RCC 7860 (cell line): ENCODE measurements around the gene ITPR2.
A peak's percentile ranks its signal among the peaks of the same experiment; 100 is the strongest.

Experiments used
- DNase-seq: peaks from one replicate; pipeline ENCODE4 v3.0.0-alpha.2; 2015; ENCODE audit warnings: low spot score
- FAIRE-seq: peaks from 2 replicates; lab custom pipeline; 2012; peaks lifted over from hg19 to GRCh38; lab: Jason Lieb, UNC

Gene ITPR2

DNA sequence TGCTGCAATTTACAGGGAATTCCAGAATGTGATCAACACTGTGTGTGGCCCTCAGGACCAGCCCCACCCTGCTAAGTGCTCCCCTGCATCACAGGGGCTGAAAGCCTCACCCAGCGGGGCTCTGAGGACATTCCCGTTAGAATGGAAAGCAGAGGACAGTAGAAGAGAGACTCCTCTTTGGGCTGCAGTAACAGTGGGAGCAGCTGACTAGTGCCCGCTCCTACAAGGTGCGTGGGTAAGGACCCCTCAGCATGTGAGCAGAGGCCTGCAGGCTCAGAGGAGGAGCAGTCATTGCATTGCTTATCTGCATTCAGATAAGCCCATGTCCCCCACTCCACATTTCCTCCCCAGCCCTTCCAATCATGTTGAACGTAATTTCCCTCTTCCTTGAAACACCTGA lies 120.1 kb downstream of the ITPR2 start:
- DNase-seq: no peak
- no peak for FAIRE-seq

GRCh38 chr12:26711569-26711968 lies 121.4 kb downstream of the ITPR2 start:
- FAIRE-seq: no peak
- no peak for DNase-seq

GRCh38 chr12:26711072-26711471 lies 121.9 kb downstream of the ITPR2 start:
- FAIRE-seq: no peak

DNA sequence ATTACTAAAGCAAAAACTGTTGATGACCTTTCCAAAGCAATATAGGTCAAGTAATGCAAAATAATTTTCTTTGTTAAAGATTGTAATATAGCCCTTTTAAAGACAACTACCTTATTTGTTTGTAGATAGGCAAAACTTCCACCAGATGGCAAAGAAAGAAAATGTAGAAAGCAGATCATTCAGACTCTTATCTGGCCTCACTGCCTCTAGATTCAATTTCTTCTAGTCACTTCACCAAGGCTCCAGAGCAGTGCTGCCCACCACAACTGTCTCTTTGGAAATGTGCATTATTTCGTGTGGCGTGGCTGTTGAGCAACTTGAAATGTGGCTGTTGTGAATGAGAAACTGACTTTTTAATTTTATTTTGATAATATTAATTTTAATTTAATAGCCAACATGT lies 127.1 kb downstream of the ITPR2 start:
- FAIRE-seq: no peak
- DNase-seq: no peak

More at GRCh38 chr12:26711072-26711471, 121.9 kb downstream of the ITPR2 start:
- DNase-seq: no peak

DNA sequence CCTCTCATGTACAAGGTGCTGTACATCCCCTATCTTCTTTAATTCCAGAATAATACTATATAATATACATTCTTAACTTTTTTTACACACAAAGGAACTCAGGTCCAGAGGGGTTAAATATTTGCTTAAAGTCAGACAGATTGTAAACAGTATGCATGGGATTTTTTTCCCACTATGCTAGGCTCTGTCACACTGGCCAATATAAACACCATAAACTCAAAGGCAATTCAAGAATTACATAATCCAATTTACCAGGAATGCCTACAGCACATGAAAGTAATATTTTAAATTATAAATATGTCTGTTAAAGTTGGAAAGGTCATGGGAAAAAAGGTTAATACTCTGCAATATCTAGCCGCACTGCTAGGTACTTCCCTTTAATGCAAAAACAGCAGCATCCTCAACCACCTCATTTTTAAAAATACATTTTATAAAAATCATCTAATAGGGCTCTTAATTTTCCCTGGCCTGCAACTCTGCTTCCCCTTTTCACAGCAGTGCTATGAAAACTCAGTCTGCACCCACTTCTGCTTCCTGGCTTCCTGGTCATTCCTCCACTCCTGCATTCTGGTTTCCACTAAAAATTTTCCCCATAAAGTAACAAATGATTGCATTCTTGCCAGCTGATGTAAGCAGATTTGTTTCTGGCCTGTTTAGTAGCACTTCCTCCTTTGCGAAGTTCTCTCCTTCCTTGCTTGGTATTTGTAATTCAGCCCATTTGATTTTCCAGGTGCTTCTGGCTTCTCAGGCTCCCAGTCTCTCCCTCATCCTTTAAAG lies 128.1 kb downstream of the ITPR2 start:
- no peak for DNase-seq
- FAIRE-seq: no peak

DNA sequence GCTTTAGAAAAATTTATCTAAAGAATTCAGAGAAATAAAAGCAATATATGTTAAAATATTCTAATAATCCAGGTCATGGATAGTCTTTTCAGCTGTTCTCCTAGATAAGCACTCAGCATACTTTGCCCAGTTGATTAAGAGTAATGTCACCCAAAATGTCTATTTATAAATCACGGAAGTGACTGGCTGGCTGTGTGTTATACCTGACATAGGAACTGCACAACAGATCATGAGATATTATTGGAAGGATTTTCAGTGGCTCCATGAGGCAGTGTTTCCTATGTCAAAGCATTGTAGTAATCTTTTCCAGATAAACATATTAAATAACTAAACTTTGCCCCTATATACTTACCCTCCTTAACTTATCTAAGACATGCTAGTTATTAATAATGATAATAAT lies 128.8 kb downstream of the ITPR2 start:
- DNase-seq: no peak
- no peak for FAIRE-seq

DNA sequence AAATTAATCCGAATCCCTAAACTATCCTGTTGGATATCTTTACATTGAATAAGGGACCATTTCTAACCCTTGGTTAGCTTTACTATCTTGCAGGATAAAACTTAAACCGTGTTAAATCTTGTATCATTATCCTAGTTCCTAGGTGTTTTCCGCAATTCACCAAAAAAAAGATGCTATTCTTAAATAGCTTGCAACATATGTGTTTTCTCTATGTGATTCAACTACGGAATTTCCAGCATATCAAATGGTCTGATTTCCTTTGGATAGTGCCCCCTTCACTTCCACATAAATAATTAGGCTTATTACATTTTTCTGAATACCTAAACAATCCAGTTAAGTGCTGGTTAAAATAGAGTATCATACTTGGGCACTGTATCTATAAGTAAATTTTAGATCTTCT lies 130.3 kb downstream of the ITPR2 start:
- no peak for FAIRE-seq
- DNase-seq: no peak

GRCh38 chr12:26701604-26702215 lies 131.3 kb downstream of the ITPR2 start:
- FAIRE-seq: peak; percentile 74
- DNase-seq: peak; percentile 35

DNA sequence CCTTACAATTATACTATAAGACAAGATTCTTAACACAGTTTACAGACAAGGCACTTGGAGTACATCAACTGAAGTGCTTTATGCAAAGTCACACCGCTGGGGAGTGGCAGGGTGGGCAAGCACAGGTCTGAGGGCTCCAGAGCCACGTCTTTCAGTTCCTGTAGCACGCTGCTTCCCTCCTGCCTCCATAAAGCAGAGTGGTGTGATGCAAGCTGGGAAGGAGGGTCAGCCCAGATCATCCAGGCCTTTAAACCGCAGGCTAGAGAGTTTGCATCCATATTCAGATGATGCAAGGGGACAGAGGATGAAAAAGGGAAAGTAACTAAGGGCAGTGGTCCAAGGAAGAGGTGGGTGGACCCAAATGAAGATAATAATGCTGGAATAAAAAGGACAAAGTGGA lies 132.6 kb downstream of the ITPR2 start:
- DNase-seq: no peak
- no peak for FAIRE-seq

GRCh38 chr12:26699237-26699636 lies 133.8 kb downstream of the ITPR2 start:
- FAIRE-seq: no peak
- DNase-seq: no peak

- no peak for FAIRE-seq
These were observed 134.8 kb downstream of the ITPR2 start for GRCh38 chr12:26698186-26698585.

DNA sequence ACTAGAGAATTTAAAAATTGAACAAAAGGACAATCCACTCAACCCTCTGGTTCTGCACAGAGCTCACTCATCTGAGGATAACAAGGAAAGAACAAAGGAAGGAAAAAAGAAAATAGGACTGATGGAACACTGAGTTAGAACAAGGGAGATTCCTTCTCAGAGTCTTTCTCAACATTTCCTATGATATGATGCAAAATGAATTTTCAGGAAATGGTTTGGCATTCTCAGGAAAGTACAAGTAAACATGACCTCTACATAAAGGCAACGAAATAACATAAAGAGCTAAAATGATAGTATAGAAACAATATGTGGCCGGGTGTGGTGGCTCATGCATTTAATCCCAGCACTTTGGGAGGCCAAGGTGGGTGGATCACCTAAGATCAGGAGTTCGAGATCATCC lies 135.8 kb downstream of the ITPR2 start:
- FAIRE-seq: no peak

More at GRCh38 chr12:26698186-26698585, 134.8 kb downstream of the ITPR2 start:
- no peak for DNase-seq

GRCh38 chr12:26696613-26697092 lies 136.3 kb downstream of the ITPR2 start:
- FAIRE-seq: no peak
- no peak for DNase-seq

More for the DNA sequence above, 135.8 kb downstream of the ITPR2 start:
- DNase-seq: no peak

- DNase-seq: no peak
- FAIRE-seq: no peak
These were observed 136.9 kb downstream of the ITPR2 start for GRCh38 chr12:26696048-26696612.

DNA sequence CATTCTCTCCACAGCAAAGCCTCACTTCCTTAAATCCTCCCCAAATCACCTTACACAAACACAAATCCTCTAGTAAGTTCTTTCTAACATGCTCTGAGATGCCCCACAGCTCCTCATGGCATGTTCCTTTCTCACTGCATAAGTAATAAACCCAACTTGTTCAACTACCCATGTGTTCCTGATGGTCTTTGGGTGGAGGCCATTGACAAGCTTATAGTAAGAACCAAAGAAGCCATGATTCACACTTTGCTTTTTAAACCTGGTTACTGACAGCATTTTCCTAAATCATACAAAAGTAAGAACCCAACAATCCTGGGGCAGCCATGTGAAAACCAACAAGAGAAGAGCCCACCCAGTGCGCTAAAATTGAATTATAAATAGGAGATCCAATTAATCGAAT lies 138.6 kb downstream of the ITPR2 start:
- FAIRE-seq: no peak

DNA sequence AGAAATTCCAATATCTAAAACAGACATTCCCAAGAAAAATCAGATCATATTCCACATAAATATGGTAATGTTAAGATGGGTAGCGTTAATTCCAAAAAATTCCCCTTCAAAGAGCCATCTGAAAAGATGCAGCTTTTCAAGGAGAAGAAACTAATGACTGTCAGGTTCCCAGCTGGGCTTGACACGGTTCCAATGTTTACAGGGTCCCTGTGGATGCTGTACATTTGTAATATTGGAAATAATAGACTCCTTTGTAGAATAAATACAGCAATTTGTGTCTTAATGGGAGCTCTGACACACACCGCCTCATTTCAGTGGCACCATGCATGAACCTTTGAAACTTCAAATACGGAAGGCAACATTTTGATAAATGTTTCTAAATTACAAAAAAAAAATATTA lies 140.6 kb downstream of the ITPR2 start:
- DNase-seq (no peak), FAIRE-seq (no peak)

More for the DNA sequence above, 138.6 kb downstream of the ITPR2 start:
- DNase-seq: no peak

GRCh38 chr12:26691234-26691970 lies 141.6 kb downstream of the ITPR2 start:
- DNase-seq (peak; percentile 98), FAIRE-seq (peak; percentile 94)

DNA sequence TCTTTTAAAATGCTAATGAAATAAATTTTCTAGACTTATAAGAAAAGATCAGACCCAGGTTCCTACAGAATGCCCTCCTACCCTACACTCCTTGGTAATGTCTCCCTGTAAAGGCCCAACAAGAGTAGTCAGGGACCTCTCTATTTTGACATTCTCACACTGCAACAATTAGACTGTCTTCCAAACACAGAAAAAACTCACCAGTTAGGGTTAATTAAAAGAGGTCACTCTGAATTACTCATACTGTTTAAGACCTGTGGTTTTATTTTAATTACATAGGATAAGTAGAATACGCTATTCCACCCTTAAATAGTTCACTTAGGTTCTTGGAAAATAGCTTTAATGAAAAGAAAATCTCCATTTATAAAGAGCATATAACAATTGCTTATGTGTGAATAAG lies 142.4 kb downstream of the ITPR2 start:
- FAIRE-seq (no peak), DNase-seq (no peak)

GRCh38 chr12:26689281-26689841 lies 143.6 kb downstream of the ITPR2 start:
- no peak for FAIRE-seq
- no peak for DNase-seq

GRCh38 chr12:26688344-26688904 lies 144.6 kb downstream of the ITPR2 start:
- DNase-seq (no peak), FAIRE-seq (no peak)

GRCh38 chr12:26686408-26686807 lies 146.6 kb downstream of the ITPR2 start:
- DNase-seq (no peak), FAIRE-seq (no peak)
